OCI-LY7 (cell line): Measurements from ENCODE around the gene SLC35F1.

ENCODE experiments used
- CTCF ChIP-seq: fragments of 200-600 bp; sonication (generic); conservative IDR thresholded peaks from 2 replicates; pipeline ENCODE4 v1.5.1; 2014; ENCODE audit warnings: mild to moderate bottlenecking, antibody characterized with exemption, low read length, moderate library complexity, mixed read lengths
- EZH2phosphoT487 ChIP-seq: fragments of 200-600 bp; sonication (generic); IDR thresholded peaks from 2 replicates; pipeline ENCODE4 v1.6.1; 2018; ENCODE audit warnings: low read depth, borderline replicate concordance, mild to moderate bottlenecking, mixed run types, antibody characterized with exemption, low read length, moderate library complexity, mixed read lengths

- TF ChIP-seq CTCF, result no peak
- TF ChIP-seq EZH2phosphoT487, result no peak
Measured at GRCh38 chr6:118174071-118174470, 267.0 kb downstream of the SLC35F1 start.
